Measurements from ENCODE around the gene SCN1A.

Gene SCN1A

GRCh38 chr2:165959371-165959770 lies 168.4 kb downstream of the SCN1A start:
- DNase-seq: no peak

GRCh38 chr2:165958313-165958960 lies 169.4 kb downstream of the SCN1A start:
- DNase-seq: no peak

GRCh38 chr2:165957030-165957675 lies 170.7 kb downstream of the SCN1A start:
- DNase-seq: no peak

GRCh38 chr2:165953655-165954606 lies 173.9 kb downstream of the SCN1A start, which contains the start of gene TTC21B:
TSS of gene TTC21B (minus strand) at chr2:165953776. CDS start at chr2:165953705, 71 bp downstream.
- peak; percentile 92 for DNase-seq

- no peak for DNase-seq
Observed at GRCh38 chr2:165953306-165953654, 174.5 kb downstream of the SCN1A start.

GRCh38 chr2:165952741-165953211 lies 175.0 kb downstream of the SCN1A start:
- DNase-seq: peak; percentile 36

GRCh38 chr2:165952085-165952484 lies 175.7 kb downstream of the SCN1A start:
- no peak for DNase-seq

GRCh38 chr2:165950438-165950837 lies 177.4 kb downstream of the SCN1A start:
- DNase-seq: peak; percentile 30

GRCh38 chr2:165941827-165942226 lies 186.0 kb downstream of the SCN1A start:
- no peak for DNase-seq

GRCh38 chr2:165938237-165938636 lies 189.6 kb downstream of the SCN1A start:
- no peak for DNase-seq
